MM.1S (cell line): ENCODE data around the gene LMLN.

Experiments used
- EZH2 ChIP-seq: fragments of 300-600 bp; sonication (generic); optimal IDR thresholded peaks from 2 replicates; pipeline ENCODE3; 2017; ENCODE audit warnings: low read depth, mild to moderate bottlenecking, antibody characterized with exemption, low read length, mixed read lengths
- EZH2phosphoT487 ChIP-seq: fragments of 300-600 bp; sonication (generic); IDR thresholded peaks from 2 replicates; pipeline ENCODE4 v1.6.1; 2018; ENCODE audit warnings: antibody characterized with exemption, low read length
- TF ChIP-seq, protein P1 (sequence below): fragments of 300-600 bp; sonication (generic); IDR thresholded peaks from 2 replicates; pipeline ENCODE4 v1.5.1; 2016; ENCODE audit warnings: antibody characterized with exemption, low read length, mixed read lengths

DNA sequence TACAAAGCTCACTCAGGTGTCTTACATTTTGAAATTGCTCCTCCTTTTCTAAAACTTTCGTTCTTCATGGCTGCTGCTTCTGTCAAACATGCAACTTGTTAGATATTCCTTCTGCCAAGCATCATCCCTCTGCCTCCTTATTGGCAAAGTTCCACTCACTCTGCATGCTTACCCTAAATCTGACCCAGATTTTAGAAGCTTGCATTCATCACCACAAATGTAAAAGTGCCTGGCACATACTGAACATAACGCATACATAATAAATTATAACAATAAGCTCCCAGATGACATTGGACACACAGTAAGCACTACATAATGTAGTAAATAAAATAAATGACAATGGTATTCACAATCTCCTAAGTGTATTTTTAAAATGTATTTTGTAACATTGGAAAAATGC lies 107.4 kb downstream of the LMLN start:
- TF ChIP-seq, protein P1, sequence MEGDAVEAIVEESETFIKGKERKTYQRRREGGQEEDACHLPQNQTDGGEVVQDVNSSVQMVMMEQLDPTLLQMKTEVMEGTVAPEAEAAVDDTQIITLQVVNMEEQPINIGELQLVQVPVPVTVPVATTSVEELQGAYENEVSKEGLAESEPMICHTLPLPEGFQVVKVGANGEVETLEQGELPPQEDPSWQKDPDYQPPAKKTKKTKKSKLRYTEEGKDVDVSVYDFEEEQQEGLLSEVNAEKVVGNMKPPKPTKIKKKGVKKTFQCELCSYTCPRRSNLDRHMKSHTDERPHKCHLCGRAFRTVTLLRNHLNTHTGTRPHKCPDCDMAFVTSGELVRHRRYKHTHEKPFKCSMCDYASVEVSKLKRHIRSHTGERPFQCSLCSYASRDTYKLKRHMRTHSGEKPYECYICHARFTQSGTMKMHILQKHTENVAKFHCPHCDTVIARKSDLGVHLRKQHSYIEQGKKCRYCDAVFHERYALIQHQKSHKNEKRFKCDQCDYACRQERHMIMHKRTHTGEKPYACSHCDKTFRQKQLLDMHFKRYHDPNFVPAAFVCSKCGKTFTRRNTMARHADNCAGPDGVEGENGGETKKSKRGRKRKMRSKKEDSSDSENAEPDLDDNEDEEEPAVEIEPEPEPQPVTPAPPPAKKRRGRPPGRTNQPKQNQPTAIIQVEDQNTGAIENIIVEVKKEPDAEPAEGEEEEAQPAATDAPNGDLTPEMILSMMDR: no peak
- TF ChIP-seq EZH2 (no peak), EZH2phosphoT487 (no peak)
